Tibial nerve (tissue), 4 donors: ENCODE measurements around the gene ANKRD40.

Experiments used
- CTCF ChIP-seq, 5 experiments: fragments of 200-600 bp in 3 of 5; fragments of 450-650 bp in 2 of 5; sonication (generic) in 3 of 5; IDR thresholded peaks; one replicate each; pipeline ENCODE4 v1.5.1; 2016 to 2019; ENCODE audit warnings: antibody characterized with exemption in 5 of 5, mild to moderate bottlenecking in 3 of 5, moderate library complexity in 2 of 5
- EP300 ChIP-seq, 2 donors: sonication (generic); formaldehyde crosslinking; IDR thresholded peaks; one replicate each; pipeline ENCODE4 v1.6.1; 2017; ENCODE audit warnings: antibody characterized with exemption in 2 of 2, mild to moderate bottlenecking in 1 of 2
- POLR2A ChIP-seq, 2 donors: fragments of 450-650 bp; IDR thresholded peaks; one replicate each; pipeline ENCODE4 v1.6.1; 2017; ENCODE audit warnings: antibody characterized with exemption in 2 of 2, mild to moderate bottlenecking in 2 of 2, moderate library complexity in 2 of 2

GRCh38 chr17:50682441-50682840 lies 25.3 kb downstream of the ANKRD40 start:
- TF ChIP-seq CTCF (IDR thresholded peaks at IDR 0.05), result no peak
- TF ChIP-seq POLR2A (IDR thresholded peaks at IDR 0.05), result no peak
- TF ChIP-seq EP300 (IDR thresholded peaks at IDR 0.05), result no peak
